WTC11 (cell line): ENCODE measurements around the gene ZNF19. TPM values are rescaled to one million over a fixed set of nuclear protein-coding genes. Genes with fewer than 3 reads are reported as not detected.

Source experiments
- ATAC-seq: fragments of 200-7000 bp; cut with Tn5 transposase; 2 replicates; pipeline ENCODE4 v1.10.0; 2021; ENCODE audit warnings: mild to moderate bottlenecking, moderate library complexity
- CTCF ChIA-PET: fragments of 300-600 bp; sonication (Branson Sonifier 250); formaldehyde crosslinking; loops from one replicate; lab custom pipeline; 2021; ENCODE audit warnings: antibody characterized with exemption; lab: Charles Lee
- POLR2A ChIA-PET: fragments of 350-600 bp; sonication (Branson Sonifier 250); formaldehyde crosslinking; loops from one replicate; lab custom pipeline; 2021; ENCODE audit warnings: antibody characterized with exemption; lab: Charles Lee
- DNase-seq: peaks from one replicate; pipeline ENCODE4 v3.0.0; 2021; ENCODE audit warnings: low spot score
- H3K27ac Mint-ChIP-seq: 2 replicates; pipeline ENCODE4 v1.8.0; 2021; ENCODE audit warnings: mixed read lengths
- H3K27me3 Mint-ChIP-seq: 2 replicates; pipeline ENCODE4 v1.8.0; 2021; ENCODE audit warnings: low read depth, mild to moderate bottlenecking, moderate library complexity, mixed read lengths
- H3K36me3 Mint-ChIP-seq: 2 replicates; pipeline ENCODE4 v1.8.0; 2021; ENCODE audit warnings: mixed read lengths
- H3K4me1 Mint-ChIP-seq: 2 replicates; pipeline ENCODE4 v1.8.0; 2022; ENCODE audit warnings: mixed read lengths
- H3K4me3 Mint-ChIP-seq: 2 replicates; pipeline ENCODE4 v1.8.0; 2021; ENCODE audit warnings: mild to moderate bottlenecking, moderate library complexity, mixed read lengths
- H3K9me3 Mint-ChIP-seq: 2 replicates; pipeline ENCODE4 v1.8.0; 2021; ENCODE audit warnings: mixed read lengths
- ATF6 ChIP-seq: sonication (generic); formaldehyde crosslinking; IDR thresholded peaks from 2 replicates; pipeline ENCODE4 v1.8.1; 2023; ENCODE audit warnings: mild to moderate bottlenecking, missing genetic modification reagents
- CREB1 ChIP-seq: sonication (generic); formaldehyde crosslinking; IDR thresholded peaks from 2 replicates; pipeline ENCODE4 v1.8.0; 2023; ENCODE audit warnings: mild to moderate bottlenecking, missing genetic modification reagents
- E2F1 ChIP-seq: sonication (generic); formaldehyde crosslinking; IDR thresholded peaks from 2 replicates; pipeline ENCODE4 v1.8.0; 2022; ENCODE audit warnings: mild to moderate bottlenecking, missing genetic modification reagents
- E2F5 ChIP-seq: sonication (generic); formaldehyde crosslinking; IDR thresholded peaks from 2 replicates; pipeline ENCODE4 v1.8.1; 2022; ENCODE audit warnings: mild to moderate bottlenecking, moderate library complexity, missing genetic modification reagents
- ESRRA ChIP-seq: sonication (generic); formaldehyde crosslinking; IDR thresholded peaks from 2 replicates; pipeline ENCODE4 v1.8.1; 2022; ENCODE audit warnings: mild to moderate bottlenecking, missing genetic modification reagents, borderline replicate concordance
- ETV6 ChIP-seq: sonication (generic); formaldehyde crosslinking; IDR thresholded peaks from 2 replicates; pipeline ENCODE4 v1.8.1; 2022; ENCODE audit warnings: mild to moderate bottlenecking, missing genetic modification reagents
- GABPB1 ChIP-seq: sonication (generic); formaldehyde crosslinking; IDR thresholded peaks from 2 replicates; pipeline ENCODE4 v1.8.1; 2023; ENCODE audit warnings: mild to moderate bottlenecking, missing genetic modification reagents
- JAZF1 ChIP-seq: fragments of 250-450 bp; sonication (Bioruptor Pico); IDR thresholded peaks from 2 replicates; pipeline ENCODE4 v1.9.0; 2021; ENCODE audit warnings: moderate library complexity, mild to moderate bottlenecking, inconsistent platforms
- MAX ChIP-seq: sonication (generic); formaldehyde crosslinking; IDR thresholded peaks from 2 replicates; pipeline ENCODE4 v1.8.0; 2022; ENCODE audit warnings: mild to moderate bottlenecking, missing genetic modification reagents
- NR3C1 ChIP-seq: sonication (generic); formaldehyde crosslinking; conservative IDR thresholded peaks from 2 replicates; pipeline ENCODE4 v1.8.1; 2023; ENCODE audit warnings: low read depth, mild to moderate bottlenecking, missing genetic modification reagents
- TEAD4 ChIP-seq: sonication (generic); formaldehyde crosslinking; IDR thresholded peaks from 2 replicates; pipeline ENCODE4 v1.8.0; 2022; ENCODE audit warnings: mild to moderate bottlenecking, missing genetic modification reagents
- USF1 ChIP-seq: sonication (generic); formaldehyde crosslinking; IDR thresholded peaks from 2 replicates; pipeline ENCODE4 v1.8.0; 2022; ENCODE audit warnings: mild to moderate bottlenecking, missing genetic modification reagents
- ZNF263 ChIP-seq: sonication (generic); formaldehyde crosslinking; IDR thresholded peaks from 2 replicates; pipeline ENCODE4 v1.8.1; 2022; ENCODE audit warnings: low read depth, mild to moderate bottlenecking, moderate library complexity, missing genetic modification reagents
- ZNF281 ChIP-seq: sonication (generic); formaldehyde crosslinking; IDR thresholded peaks from 2 replicates; pipeline ENCODE4 v1.8.0; 2023; ENCODE audit warnings: mild to moderate bottlenecking, missing genetic modification reagents
- ZNF396 ChIP-seq: fragments of 250-450 bp; sonication (Bioruptor Pico); IDR thresholded peaks from 2 replicates; pipeline ENCODE4 v1.8.0; 2021; ENCODE audit warnings: mild to moderate bottlenecking, moderate library complexity, borderline replicate concordance
- ZNF425 ChIP-seq: fragments of 250-450 bp; sonication (Bioruptor Pico); conservative IDR thresholded peaks from 2 replicates; pipeline ENCODE4 v1.9.0; 2021; ENCODE audit warnings: mild to moderate bottlenecking
- ZNF512 ChIP-seq: sonication (generic); formaldehyde crosslinking; IDR thresholded peaks from 2 replicates; pipeline ENCODE4 v1.8.1; 2022; ENCODE audit warnings: missing genetic modification reagents, borderline replicate concordance
- ZNF532 ChIP-seq: fragments of 250-450 bp; sonication (Bioruptor Pico); IDR thresholded peaks from 2 replicates; pipeline ENCODE4 v1.9.0; 2021; ENCODE audit warnings: mild to moderate bottlenecking, borderline replicate concordance
- total RNA-seq: library from RNA; stranded (reverse); gene quantifications from 3 replicates; pipeline ENCODE4 v1.2.3, GENCODE V29; 2021

Gene ZNF19
- total RNA-seq, 1 experiment from 2014 or later = 4.3 TPM

GRCh38 chr16:71461686-71462648 is 27.2 kb downstream of the ZNF19 start, which contains the start of gene ZNF23:
Gene ZNF23, minus strand, starts transcription at chr16:71462247. Its CDS starts 5,451 bp downstream, at chr16:71456796.
- ATAC-seq (peak; percentile 97), DNase-seq (peak; percentile 83)
- H3K27me3 Mint-ChIP-seq = no peaks in the 10 kb centered on the region
- peak within 1 kb of the TSS; percentile 96 for H3K4me3 Mint-ChIP-seq
- ChIA-PET CTCF (interaction anchor here (0.7 to 2.6 kb wide), 9 partner anchors 13 to 149 kb away, joined by 3 to 10 read pairs (median 6); no protein-coding TSS in a partner anchor), POLR2A (interaction anchor here (0.9 to 1.4 kb wide), 3 partner anchors 22 to 64 kb away, joined by 3 to 10 read pairs (median 5); partner anchors contain the start of gene CHST4)
- H3K27ac Mint-ChIP-seq = peak within 1 kb of the TSS; percentile 89; the same call in 1 of the 2 replicates
- H3K4me1 Mint-ChIP-seq = peaks cover 17% of the 10 kb centered on the region
- no peaks in the 10 kb centered on the region for H3K36me3 Mint-ChIP-seq
- H3K9me3 Mint-ChIP-seq = no peaks in the 10 kb centered on the region
- TF ChIP-seq ZNF532 (no peak), USF1 (CRISPR knock-in tag) (peak; percentile 55), ZNF281 (CRISPR knock-in tag) (no peak), GABPB1 (CRISPR knock-in tag) (peak; percentile 98), MAX (CRISPR knock-in tag) (peak; percentile 92), ZNF425 (CRISPR knock-in tag) (no peak), TEAD4 (CRISPR knock-in tag) (0 out of 2 replicates have a peak, but pooled peaks have one; percentile 51), CREB1 (CRISPR knock-in tag) (peak; percentile 54; the same call in 1 of the 2 replicates), ZNF512 (CRISPR knock-in tag) (no peak), E2F1 (no peak), ZNF396 (CRISPR knock-in tag) (no peak), NR3C1 (CRISPR knock-in tag) (peak; percentile 68; the same call in 1 of the 2 replicates), JAZF1 (CRISPR knock-in tag) (no peak), ETV6 (CRISPR knock-in tag) (no peak; the same call in none of the 2 replicates), ZNF263 (CRISPR knock-in tag) (no peak), E2F5 (CRISPR knock-in tag) (peak; percentile 64; the same call in 1 of the 2 replicates), ESRRA (peak; percentile 82; the same call in 1 of the 2 replicates), ATF6 (no peak)
